Measurements from ENCODE around the gene ACOT6.
"Not testable (repeated sequence)": the region's sequence is repeated elsewhere in the genome, so short reads cannot be mapped to it uniquely, and the experiment has no call there.

The ACOT6 gene

GRCh38 chr14:73659202-73659601, 46.9 kb downstream of the ACOT6 start:
- DNase-seq: not testable (repeated sequence)

DNA sequence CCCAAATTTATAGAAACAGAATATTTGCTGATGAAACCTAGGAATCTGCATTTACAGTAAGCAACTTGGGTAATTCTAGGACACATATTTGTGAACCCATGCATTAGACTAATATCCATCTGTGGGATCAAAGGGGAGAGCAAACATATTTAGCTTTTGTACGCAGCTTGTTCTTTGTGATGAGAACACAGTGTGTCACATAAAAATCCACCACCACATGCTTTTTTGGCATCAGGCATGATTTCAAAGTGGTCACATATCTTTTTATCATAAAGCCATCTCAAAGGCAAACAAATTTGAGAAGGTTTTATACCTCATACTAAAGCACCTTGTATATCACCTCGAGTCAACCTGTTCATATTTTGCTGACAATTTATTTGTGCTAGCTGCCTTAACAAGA, 48.2 kb downstream of the ACOT6 start:
- DNase-seq: no peak

DNA sequence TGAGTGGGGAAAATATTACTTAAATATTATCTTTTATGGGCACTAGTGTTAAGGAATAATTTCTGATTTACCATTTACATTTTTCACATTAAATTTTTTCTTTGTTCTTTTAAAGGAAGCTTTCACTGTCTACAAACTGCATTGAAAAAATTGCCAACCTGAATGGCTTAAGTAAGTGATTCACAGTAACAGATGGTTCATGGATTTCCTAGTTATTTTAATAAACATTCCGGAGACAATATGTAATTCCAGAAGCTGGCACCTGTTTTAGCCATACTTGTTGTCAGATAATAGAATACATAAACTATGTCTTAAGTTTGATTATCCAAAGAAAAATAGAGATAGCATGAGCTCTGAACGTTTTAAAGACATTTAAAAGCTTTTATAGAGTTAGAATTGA, 49.6 kb downstream of the ACOT6 start:
- peak; percentile 11 for DNase-seq

DNA sequence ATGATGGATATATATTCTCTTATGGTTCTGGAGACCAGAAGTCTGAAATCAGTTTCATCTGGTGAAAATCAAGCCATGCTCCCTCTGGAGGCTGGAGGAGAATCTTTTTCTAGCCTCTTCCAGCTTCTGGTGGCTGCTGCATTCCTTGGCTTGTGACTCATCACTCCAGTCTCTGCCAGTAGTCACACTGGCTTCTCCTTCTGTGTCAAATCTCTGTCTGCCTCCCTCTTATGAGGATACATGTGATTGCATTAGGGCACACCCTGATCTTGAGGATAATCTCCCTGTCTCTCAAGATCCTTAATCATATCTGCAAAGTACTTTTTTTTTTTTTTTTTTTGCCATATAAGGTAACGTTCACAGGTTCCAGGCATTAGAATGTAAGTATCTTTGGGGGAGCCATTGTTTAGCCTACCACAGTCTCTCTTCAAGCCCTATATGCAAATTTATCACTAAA, 50.2 kb downstream of the ACOT6 start:
- peak; percentile 54 for DNase-seq

GRCh38 chr14:73663548-73664212, 51.4 kb downstream of the ACOT6 start:
- DNase-seq: no peak

- no peak for DNase-seq
Measured at GRCh38 chr14:73665130-73665529, 52.8 kb downstream of the ACOT6 start.

DNA sequence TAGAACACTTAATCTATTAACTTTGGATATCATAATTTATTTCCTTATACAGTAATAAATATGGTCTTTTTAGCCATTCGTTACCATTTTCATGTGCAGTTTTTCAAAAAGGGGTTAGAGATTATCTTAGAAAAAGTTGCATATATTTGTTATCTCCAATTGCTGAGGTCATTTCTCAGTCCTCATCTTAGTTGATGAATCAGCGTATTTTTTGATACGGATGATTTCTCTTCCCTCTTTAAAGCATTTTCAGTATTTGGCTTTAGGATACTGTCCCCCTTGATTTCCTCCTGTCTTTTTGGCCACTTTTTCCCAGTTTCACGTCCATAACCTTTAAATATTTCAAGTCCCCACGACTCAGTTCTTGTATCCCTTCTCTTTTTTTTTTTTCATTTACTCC, 54.3 kb downstream of the ACOT6 start:
- DNase-seq: no peak

DNA sequence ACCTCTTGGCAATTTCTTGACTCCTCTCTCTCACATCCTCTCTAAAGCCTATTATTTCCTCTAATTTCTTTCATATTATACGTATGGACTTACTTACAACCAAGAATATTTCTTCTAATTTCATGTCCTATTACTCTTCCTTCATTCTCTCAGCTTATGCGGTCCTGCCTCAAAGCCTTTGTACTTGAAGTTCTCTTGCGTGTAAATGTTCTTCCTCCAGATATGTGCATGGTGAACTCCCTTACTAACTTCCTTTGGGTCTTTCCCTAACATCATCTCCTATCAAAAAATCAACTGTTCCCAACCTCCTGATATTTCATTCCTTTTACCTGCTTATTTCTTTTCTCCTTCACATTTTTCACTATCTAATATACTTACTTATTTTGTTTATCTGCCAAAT, 55.5 kb downstream of the ACOT6 start:
- DNase-seq: no peak
